ENCODE measurements around the gene SLC25A25. TPM values are rescaled to one million over a fixed set of nuclear protein-coding genes. Genes with fewer than 3 reads are reported as not detected.
"Not testable (repeated sequence)": the region's sequence is repeated elsewhere in the genome, so short reads cannot be mapped to it uniquely, and the experiment has no call there.

SLC25A25 gene
- total RNA-seq, 1 donor from 2014 or later: 5.9 TPM

- ATAC-seq (peak; percentile 87), DNase-seq (ENCODE audit: missing footprints) (peak; percentile 96)
- intact Hi-C loops (cut with DNase I): no loop called here
Measured at GRCh38 chr9:128066713-128067644, 1.1 kb upstream of the SLC25A25 start, which contains the start of gene NAIF1. Gene NAIF1 (minus strand): TSS chr9:128067320. CDS start chr9:128067101, 219 bp downstream.

GRCh38 chr9:128068386-128069205 is 564 bp downstream of the SLC25A25 start:
- intact Hi-C loops (cut with DNase I): no loop called here
- DNase-seq (ENCODE audit: missing footprints) (peak; percentile 82), ATAC-seq (no peak)

- intact Hi-C loops (cut with DNase I): no loop called here
- ATAC-seq (no peak), DNase-seq (ENCODE audit: missing footprints) (no peak)
Measured at GRCh38 chr9:128070874-128071273, 2.8 kb downstream of the SLC25A25 start.

- ATAC-seq; DNase-seq (ENCODE audit: missing footprints); intact Hi-C loops (cut with DNase I): not testable (repeated sequence)
Measured at GRCh38 chr9:128071475-128071874, 3.4 kb downstream of the SLC25A25 start.

GRCh38 chr9:128072144-128073021 is 4.4 kb downstream of the SLC25A25 start:
- intact Hi-C loops (cut with DNase I): no loop called here
- no peak for ATAC-seq
- DNase-seq (ENCODE audit: missing footprints): peak; percentile 81

- ATAC-seq: no peak
- DNase-seq (ENCODE audit: missing footprints): no peak
- intact Hi-C loops (cut with DNase I): no loop called here
Measured at GRCh38 chr9:128073253-128073886, 5.3 kb downstream of the SLC25A25 start.

DNA sequence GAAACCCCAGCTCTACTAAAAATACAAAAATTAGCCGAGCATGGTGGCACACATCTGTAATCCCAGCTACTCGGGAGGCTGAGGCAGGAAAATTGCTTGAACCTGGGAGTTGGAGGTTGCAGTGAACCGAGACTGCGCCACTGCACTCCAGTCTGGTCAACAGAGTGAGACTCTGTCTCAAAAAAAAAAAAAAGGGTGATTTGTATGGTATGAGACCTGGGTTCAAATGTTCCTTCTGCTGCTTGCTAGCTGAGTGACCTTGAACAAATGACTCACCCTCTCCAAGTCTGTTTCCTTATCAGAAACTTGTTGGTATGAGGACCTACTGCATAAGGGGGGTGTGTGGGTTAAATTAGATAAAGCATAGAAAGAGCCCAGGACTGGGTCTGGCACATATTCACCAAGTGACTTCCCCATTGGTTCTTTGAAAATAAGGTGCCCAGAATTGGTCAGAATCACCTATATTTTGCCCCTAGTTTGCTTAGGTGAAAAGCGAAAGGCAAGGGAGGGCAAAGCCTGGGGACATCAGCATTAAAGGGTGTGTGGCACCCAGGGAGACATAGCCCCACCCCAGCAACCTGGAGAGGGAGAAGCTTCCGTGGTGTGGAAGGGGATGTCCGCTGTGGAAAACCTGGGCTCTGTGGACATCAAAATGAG is 9.9 kb downstream of the SLC25A25 start:
- ATAC-seq: no peak
- intact Hi-C loops (cut with DNase I): no loop called here
- no peak for DNase-seq (ENCODE audit: missing footprints)

DNA sequence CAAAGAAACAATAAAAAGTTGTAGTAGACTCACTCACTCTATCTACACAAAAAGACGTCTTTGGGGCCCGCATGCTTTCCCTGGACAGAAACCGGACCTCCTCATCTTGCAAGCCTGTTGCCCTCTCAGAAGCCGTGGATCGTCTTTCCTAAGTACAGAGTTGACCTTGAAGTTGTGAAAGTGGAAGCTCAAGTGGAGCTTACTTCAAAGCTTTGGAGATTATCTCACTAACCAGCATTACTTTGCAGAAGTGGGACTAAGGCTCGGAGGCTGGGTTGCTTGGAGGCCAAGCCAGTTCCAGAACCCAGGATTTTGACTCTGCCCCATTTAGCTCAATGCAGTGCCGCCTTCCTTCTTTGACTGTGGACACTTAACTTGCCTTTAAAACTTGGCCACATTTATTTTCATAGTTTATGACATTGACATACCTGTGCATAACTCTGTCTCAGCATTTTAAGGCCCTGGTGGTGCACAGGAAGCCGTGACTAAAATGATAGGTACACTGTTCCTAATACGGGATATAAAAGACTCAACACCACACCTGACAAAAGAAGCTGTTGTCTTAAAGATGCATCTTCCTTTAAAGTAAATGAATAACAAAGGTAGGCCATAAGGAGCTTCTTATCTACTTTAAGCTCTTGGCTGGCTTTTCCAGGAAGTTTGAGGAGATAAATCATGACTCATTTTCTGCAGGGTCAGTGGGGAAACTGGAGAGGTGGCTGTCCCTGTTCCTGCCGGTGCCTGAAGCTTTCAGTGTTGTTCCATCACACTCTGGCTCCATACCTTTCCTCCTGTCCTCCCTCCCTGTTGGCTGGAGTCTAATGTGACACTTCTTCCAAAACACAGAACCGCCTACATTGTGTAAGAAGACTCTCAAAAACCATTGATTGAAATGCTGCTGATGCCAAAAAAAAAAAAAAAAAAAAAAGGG is 10.7 kb downstream of the SLC25A25 start:
- intact Hi-C loops (cut with DNase I): no loop called here
- peak; percentile 43 for DNase-seq (ENCODE audit: missing footprints)
- no peak for ATAC-seq

DNA sequence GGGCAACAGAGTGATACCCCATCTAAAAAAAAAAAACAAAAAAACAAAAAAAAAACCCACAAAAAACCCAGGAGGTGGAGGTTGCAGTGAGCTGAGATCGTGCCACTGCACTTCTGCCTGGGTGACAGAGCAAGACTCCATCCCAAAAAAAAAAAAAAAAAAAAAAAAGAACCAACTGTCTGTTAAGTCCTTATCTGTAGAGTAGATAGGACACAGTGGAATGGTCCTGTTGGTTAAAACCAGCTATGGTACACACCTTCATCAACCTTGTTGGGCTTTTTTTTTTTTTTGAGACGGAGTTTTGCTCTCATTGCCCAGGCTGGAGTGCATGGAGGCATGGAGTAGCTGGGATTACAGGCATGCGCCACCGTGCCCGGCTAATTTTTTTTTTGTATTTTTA is 12.2 kb downstream of the SLC25A25 start:
- DNase-seq (ENCODE audit: missing footprints): no peak
- ATAC-seq: no peak
- intact Hi-C loops (cut with DNase I): no loop called here

DNA sequence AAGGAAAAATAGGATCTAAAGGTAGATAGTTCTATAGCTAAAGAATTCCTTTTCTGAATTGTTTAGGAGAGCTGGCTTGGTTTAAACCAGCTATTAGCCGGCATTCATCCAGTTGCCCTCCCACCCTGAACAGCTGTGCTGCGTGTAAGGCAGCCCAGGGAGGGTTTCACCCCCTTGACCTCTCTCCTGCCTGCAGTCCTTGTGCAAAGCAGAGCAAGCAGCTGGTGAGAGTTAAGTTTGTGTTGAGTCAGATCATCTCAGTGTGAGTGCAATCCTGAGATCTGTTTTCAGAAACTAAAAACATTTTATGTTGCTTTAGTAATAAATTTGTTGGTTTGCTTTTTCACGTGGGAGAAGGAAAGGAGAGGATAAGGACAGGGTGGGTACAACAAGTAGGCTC is 13.0 kb downstream of the SLC25A25 start:
- ATAC-seq (peak; percentile 82), DNase-seq (ENCODE audit: missing footprints) (peak; percentile 76)
- intact Hi-C loops (cut with DNase I): no loop called here

- intact Hi-C loops (cut with DNase I): no loop called here
- no peak for ATAC-seq
Measured at GRCh38 chr9:128082151-128082550, 14.1 kb downstream of the SLC25A25 start.

DNA sequence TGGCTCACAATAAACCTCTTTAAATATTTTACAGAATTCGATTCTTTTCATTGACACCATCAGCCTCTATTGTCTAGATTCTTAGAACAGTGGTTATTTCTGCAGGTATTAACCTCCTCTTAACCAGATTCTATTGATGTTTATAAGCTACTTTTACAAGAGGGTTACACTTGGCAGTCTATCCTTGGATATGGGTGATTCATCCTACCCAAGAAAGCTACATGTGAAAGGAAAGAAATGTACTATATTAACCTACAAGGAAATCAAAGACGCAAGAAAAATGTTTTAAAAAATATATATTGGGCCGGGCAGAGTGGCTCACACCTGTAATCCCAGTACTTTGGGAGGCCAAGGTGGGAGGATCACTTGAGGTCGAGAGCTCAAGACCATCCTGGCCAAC is 16.7 kb downstream of the SLC25A25 start:
- DNase-seq (ENCODE audit: missing footprints): no peak
- intact Hi-C loops (cut with DNase I): no loop called here
- ATAC-seq: no peak

More at GRCh38 chr9:128082151-128082550, 14.1 kb downstream of the SLC25A25 start:
- DNase-seq (ENCODE audit: missing footprints): no peak

DNA sequence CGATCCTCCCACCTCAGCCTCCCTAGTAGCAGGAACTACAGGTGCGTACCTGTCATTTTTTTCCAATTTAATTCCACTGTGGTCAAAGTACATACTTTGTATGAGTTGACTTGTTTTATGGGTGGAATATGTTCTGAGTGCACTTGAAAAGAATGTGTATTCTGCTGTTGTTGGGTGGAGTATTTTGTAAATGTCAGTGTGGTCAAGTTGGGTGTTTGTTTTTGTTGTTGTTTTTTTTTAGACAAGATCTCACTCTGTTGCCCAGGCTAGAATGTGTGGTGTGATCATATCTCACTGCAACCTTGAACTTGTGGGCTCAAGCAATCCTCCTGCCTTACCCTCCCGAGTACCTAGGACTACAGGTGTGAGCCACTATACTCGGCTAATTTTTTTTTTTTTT is 17.9 kb downstream of the SLC25A25 start:
- no peak for DNase-seq (ENCODE audit: missing footprints)
- no peak for ATAC-seq
- intact Hi-C loops (cut with DNase I): no loop called here

- intact Hi-C loops (cut with DNase I): no loop called here
- DNase-seq (ENCODE audit: missing footprints): peak; percentile 28
Measured at GRCh38 chr9:128087262-128087661, 19.2 kb downstream of the SLC25A25 start.

DNA sequence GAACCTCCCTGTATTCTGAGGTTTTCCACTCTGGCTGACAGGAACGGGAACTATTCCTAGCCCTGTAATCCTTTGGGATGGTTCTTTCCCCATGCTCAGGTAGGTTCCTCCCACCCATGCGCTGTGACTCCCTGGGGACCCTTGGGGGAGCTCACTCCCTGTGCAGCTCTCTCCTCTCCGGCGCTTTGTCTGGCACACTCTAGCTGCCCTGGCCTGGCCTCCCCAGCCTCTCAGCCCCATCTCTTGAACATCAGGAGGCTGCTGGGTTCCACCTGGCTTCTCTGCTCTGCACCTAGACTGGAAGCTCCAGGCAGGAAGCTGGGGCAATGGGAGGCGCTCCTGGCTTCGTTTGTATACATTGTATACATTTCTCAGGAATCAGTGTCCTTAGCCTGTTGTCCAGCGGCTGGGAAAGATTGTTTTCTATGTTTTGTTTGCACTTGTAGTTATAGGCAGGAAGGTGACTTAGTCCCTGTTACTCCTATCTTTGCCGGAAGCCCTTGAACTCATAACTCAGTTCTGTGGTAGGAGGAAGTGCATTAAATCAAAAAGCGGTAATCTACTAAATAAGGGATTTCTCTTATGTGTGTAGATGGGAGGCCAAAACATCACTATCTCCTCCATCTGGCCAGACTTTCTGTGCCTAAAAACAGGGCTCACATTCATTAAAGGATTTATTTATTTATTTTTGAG is 20.4 kb downstream of the SLC25A25 start:
- DNase-seq (ENCODE audit: missing footprints) (peak; percentile 45), ATAC-seq (no peak)
- intact Hi-C loops (cut with DNase I): no loop called here

More at GRCh38 chr9:128087262-128087661, 19.2 kb downstream of the SLC25A25 start:
- no peak for ATAC-seq

DNA sequence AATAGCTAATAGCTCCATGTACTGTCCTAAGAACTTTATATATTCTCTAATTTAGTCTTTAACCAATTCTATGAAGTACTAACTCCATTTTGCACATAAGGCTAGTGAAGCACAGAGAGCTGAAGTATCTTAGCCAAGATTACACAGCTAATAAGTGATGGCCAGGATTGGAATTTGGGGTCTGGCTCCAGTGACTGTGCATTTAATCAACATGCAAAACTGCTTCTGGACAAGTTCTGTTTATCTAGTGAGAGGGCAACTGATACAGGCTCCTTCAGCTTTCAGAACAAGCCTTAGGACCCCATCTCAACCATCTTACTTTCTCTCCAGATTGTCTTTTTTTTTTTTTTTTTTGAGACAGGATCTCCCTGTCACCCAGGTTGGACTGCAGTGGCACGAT is 21.3 kb downstream of the SLC25A25 start:
- ATAC-seq: no peak
- intact Hi-C loops (cut with DNase I): no loop called here
- DNase-seq (ENCODE audit: missing footprints): no peak

Measured in Right ventricle myocardium inferior (tissue), 1 donor.